RPMI7951 (cell line): Measurements from ENCODE around the gene PCDHA5. TPM values are rescaled to one million over a fixed set of nuclear protein-coding genes. Genes with fewer than 3 reads are reported as not detected.
"Not testable (repeated sequence)": the region's sequence is repeated elsewhere in the genome, so short reads cannot be mapped to it uniquely, and the experiment has no call there.

ENCODE experiments used
- DNase-seq: peaks from one replicate; pipeline ENCODE4 v3.0.0-alpha.2; 2012; ENCODE audit warnings: low read depth
- total RNA-seq: library from RNA; depleted of rRNA; stranded (reverse); fragments of >200 nt; shearing (Covaris generic); gene quantifications from 2 replicates; pipeline ENCODE4 v1.2.3, GENCODE V29; 2014

PCDHA5 gene
- total RNA-seq, 1 experiment from 2014 or later: 0.12 TPM

DNA sequence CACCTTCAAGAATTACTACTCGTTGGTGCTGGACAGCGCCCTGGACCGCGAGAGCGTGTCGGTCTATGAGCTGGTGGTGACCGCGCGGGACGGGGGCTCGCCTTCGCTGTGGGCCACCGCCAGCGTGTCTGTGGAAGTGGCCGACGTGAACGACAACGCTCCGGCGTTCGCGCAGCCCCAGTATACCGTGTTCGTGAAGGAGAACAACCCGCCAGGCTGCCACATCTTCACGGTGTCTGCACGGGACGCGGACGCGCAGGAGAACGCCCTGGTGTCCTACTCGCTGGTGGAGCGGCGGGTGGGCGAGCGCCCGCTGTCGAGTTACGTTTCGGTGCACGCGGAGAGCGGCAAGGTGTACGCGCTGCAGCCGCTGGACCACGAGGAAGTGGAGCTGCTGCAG is 1.6 kb downstream of the PCDHA5 start:
- not testable (repeated sequence) for DNase-seq

DNA sequence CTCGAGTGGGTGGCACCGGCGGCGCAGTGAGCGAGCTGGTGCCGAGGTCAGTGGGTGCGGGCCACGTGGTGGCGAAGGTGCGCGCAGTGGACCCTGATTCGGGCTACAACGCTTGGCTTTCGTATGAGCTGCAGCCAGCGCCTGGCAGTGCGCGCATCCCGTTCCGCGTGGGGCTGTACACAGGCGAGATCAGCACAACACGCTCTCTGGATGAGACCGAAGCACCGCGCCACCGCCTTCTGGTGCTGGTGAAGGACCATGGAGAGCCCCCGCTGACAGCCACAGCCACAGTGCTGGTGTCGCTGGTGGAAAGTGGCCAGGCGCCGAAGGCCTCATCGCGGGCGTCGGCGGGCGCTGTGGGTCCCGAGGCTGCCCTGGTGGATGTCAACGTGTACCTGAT is 2.1 kb downstream of the PCDHA5 start:
- no peak for DNase-seq

DNA sequence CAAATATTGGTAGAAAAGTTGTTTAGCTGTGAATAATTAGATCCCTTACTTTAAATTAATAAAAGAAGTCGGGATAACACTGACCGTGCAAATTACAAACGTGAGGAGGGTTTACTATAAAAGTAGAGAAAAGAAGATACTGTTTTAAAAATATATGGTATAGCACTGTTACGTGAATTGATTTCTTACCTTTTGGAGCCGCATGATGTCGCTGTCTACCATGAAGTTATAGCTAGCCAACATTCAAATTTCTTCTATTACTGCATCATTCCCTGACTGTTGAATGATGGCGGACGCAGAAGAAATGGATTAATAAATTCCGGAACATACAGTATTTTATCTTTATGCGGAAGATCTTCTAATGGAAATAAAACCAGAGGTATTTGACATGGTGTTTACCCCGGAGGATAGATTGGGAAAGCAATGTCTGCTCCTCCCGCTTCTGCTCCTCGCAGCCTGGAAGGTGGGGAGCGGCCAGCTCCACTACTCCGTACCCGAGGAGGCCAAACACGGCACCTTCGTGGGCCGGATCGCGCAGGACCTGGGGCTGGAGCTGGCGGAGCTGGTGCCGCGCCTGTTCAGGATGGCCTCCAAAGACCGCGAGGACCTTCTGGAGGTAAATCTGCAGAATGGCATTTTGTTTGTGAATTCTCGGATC is 6.4 kb downstream of the PCDHA5 start, which contains the start of gene PCDHA6:
PCDHA6 (plus strand) TSS at position 257 of the 658 bp plus-strand sequence; CDS start at position 389, 132 bp downstream.
- DNase-seq: no peak

DNA sequence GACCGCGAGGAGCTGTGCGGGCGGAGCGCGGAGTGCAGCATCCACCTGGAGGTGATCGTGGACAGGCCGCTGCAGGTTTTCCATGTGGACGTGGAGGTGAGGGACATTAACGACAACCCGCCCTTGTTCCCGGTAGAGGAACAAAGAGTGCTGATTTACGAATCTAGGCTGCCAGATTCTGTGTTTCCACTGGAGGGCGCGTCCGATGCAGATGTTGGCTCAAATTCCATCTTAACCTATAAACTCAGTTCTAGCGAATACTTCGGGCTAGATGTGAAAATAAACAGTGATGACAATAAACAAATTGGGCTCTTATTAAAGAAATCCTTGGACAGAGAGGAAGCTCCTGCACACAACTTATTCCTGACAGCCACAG is 6.9 kb downstream of the PCDHA5 start:
- no peak for DNase-seq

DNA sequence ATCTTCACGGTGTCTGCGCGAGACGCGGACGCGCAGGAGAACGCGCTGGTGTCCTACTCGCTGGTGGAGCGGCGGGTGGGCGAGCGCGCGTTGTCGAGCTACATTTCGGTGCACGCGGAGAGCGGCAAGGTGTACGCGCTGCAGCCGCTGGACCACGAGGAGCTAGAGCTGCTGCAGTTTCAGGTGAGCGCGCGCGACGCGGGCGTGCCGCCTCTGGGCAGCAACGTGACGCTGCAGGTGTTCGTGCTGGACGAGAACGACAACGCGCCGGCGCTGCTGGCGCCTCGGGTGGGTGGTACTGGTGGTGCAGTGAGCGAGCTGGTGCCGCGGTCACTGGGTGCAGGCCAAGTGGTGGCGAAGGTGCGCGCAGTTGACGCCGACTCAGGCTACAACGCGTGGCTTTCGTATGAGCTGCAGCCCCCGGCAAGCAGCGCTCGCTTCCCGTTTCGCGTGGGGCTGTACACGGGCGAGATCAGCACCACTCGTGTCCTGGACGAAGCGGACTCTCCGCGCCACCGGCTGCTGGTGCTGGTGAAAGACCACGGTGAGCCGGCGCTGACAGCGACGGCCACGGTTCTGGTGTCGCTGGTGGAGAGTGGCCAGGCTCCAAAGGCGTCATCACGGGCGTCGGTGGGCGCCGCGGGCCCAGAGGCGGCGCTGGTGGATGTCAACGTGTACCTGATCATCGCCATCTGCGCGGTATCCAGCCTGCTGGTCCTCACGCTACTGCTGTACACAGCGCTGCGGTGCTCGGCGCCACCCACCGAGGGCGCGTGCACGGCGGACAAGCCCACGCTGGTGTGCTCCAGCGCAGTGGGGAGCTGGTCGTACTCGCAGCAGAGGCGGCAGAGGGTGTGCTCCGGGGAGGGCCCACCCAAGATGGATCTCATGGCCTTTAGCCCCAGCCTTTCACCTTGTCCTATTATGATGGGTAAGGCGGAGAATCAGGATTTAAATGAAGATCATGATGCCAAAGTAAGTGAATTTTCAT is 8.4 kb downstream of the PCDHA5 start:
- not testable (repeated sequence) for DNase-seq

DNA sequence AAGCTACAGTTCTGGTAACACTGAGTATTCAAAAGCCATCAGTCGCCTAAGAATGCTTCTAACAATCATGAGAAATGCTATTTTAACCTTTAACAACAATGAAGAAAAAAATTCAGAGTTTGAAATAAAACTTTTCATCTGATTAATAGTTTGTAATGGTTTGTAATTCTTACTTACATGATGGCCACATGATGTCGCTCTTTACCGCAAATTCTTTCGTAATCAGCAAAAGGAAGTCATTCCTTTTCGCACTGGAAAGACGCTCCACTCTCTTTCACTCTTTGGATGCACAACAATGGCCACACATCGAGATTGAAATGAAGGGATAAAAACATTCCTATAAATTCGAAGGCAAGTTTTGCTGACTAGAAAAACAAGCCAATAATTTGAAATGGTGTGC is 12.6 kb downstream of the PCDHA5 start, which contains the start of gene PCDHA7:
PCDHA7 (plus strand) TSS at position 277 of the 400 bp plus-strand sequence; CDS start at position 392, 115 bp downstream.
- DNase-seq: peak; percentile 62

DNA sequence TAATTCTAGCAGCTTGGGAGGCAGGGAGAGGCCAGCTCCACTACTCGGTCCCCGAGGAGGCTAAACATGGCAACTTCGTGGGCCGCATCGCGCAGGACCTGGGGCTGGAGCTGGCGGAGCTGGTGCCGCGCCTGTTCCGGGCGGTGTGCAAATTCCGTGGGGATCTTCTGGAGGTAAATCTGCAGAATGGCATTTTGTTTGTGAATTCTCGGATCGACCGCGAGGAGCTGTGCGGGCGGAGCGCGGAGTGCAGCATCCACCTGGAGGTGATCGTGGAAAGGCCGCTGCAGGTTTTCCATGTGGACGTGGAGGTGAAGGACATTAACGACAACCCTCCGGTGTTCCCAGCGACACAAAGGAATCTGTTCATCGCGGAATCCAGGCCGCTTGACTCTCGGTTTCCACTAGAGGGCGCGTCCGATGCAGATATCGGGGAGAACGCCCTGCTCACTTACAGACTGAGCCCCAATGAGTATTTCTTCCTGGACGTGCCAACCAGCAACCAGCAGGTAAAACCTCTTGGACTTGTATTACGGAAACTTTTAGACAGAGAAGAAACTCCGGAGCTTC is 13.1 kb downstream of the PCDHA5 start:
- not testable (repeated sequence) for DNase-seq

DNA sequence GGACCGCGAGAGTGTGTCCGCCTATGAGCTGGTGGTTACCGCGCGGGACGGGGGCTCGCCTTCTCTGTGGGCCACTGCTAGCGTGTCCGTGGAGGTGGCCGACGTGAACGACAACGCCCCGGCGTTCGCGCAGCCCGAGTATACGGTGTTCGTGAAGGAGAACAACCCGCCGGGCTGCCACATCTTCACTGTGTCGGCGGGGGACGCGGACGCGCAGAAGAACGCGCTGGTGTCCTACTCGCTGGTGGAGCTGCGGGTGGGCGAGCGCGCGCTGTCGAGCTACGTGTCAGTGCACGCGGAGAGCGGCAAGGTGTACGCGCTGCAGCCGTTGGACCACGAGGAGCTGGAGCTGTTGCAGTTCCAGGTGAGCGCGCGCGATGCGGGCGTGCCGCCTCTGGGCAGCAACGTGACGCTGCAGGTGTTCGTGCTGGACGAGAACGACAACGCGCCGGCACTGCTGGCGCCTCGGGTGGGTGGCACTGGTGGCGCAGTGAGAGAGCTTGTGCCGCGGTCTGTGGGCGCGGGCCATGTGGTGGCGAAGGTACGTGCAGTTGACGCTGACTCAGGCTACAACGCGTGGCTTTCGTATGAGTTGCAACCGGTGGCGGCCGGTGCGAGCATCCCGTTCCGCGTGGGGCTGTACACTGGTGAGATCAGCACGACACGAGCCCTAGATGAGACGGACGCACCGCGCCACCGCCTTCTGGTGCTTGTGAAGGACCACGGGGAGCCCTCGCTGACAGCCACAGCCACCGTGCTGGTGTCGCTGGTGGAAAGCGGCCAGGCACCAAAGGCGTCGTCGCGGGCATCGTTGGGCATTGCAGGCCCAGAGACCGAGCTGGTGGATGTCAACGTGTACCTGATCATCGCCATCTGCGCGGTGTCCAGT is 14.5 kb downstream of the PCDHA5 start:
- DNase-seq: no peak

DNA sequence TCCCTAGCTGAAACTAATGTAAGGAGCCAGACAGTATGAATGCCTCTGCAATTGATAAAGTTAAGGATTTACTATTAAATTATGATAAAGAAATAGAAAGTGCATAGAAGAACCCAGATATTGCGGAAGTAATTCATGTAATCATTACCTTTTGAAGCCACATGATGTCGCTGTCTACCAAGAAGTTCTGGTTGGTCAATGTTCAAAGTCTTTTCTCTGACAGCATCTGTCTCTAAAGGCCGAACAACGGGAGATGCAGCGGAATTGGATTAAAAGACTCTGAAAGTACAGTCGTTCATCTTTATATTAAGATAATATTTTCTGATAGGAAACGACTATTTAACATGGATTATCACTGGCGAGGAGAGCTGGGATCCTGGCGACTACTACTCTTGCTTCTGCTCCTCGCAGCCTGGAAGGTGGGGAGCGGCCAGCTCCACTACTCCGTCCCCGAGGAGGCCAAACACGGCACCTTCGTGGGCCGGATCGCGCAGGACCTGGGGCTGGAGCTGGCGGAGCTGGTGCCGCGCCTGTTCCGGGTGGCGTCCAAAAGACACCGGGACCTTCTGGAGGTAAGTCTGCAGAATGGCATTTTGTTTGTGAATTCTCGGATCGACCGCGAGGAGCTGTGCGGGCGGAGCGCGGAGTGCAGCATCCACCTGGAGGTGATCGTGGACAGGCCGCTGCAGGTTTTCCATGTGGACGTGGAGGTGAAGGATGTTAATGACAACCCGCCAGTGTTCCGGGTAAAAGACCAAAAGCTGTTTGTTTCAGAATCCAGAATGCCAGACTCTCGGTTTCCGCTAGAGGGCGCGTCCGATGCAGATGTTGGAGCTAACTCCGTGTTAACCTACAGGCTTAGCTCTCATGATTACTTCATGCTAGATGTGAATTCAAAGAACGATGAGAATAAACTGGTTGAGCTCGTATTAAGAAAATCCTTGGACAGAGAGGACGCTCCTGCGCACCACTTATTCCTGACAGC is 19.9 kb downstream of the PCDHA5 start, which contains the start of gene PCDHA8:
PCDHA8 (plus strand) TSS at position 210 of the 985 bp plus-strand sequence; CDS start at position 345, 135 bp downstream.
- peak; percentile 34 for DNase-seq

DNA sequence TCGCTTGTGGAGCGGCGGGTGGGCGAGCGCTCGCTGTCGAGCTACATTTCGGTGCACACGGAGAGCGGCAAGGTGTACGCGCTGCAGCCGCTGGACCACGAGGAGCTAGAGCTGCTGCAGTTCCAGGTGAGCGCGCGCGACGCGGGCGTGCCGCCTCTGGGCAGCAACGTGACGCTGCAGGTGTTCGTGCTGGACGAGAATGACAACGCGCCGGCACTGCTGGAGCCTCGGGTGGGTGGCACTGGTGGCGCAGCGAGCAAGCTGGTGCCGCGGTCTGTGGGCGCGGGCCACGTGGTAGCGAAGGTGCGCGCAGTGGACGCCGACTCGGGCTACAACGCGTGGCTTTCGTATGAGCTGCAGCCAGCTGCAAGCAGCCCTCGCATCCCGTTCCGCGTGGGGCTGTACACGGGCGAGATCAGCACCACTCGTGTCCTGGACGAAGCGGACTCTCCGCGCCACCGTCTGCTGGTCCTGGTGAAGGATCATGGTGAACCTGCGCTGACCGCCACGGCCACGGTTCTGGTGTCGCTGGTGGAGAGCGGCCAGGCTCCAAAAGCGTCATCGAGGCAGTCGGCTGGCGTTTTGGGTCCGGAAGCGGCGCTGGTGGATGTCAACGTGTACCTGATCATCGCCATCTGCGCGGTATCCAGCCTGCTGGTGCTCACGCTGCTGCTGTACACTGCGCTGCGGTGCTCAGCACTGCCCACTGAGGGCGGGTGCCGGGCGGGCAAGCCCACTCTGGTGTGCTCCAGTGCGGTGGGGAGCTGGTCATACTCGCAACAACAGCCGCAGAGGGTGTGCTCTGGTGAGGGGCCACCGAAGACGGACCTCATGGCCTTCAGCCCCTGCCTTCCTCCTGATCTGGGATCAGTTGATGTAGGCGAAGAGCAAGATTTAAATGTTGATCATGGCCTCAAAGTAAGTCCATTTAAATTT is 21.7 kb downstream of the PCDHA5 start:
- no peak for DNase-seq

DNA sequence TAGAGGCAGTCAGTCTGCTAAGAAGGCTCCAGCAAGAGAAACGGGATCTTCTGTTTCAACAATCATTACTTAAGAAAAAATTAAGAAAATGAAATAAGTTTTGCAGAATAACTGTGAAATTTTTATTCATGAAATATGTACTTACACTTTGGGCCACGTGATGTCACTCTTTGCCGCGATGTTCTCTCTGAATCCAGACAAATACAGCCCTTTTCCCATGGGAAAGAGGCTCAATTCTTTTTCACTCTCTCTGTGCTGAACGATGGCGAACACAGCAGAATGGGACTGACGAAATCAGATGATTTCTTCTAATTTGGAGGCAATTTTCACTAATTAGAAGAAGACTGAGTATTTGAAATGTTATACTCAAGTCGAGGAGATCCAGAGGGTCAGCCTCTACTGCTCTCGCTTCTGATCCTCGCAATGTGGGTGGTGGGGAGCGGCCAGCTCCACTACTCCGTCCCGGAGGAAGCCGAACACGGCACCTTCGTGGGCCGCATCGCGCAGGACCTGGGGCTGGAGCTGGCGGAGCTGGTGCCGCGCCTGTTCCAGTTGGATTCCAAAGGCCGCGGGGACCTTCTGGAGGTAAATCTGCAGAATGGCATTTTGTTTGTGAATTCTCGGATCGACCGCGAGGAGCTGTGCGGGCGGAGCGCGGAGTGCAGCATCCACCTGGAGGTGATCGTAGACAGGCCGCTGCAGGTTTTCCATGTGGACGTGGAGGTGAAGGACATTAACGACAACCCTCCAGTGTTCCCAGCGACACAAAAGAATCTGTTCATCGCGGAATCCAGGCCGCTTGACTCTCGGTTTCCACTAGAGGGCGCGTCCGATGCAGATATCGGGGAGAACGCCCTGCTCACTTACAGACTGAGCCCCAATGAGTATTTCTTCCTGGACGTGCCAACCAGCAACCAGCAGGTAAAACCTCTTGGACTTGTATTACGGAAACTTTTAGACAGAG is 27.0 kb downstream of the PCDHA5 start, which contains the start of gene PCDHA9:
PCDHA9 (plus strand) TSS at position 244 of the 964 bp plus-strand sequence; CDS start at position 358, 114 bp downstream.
- DNase-seq: not testable (repeated sequence)

DNA sequence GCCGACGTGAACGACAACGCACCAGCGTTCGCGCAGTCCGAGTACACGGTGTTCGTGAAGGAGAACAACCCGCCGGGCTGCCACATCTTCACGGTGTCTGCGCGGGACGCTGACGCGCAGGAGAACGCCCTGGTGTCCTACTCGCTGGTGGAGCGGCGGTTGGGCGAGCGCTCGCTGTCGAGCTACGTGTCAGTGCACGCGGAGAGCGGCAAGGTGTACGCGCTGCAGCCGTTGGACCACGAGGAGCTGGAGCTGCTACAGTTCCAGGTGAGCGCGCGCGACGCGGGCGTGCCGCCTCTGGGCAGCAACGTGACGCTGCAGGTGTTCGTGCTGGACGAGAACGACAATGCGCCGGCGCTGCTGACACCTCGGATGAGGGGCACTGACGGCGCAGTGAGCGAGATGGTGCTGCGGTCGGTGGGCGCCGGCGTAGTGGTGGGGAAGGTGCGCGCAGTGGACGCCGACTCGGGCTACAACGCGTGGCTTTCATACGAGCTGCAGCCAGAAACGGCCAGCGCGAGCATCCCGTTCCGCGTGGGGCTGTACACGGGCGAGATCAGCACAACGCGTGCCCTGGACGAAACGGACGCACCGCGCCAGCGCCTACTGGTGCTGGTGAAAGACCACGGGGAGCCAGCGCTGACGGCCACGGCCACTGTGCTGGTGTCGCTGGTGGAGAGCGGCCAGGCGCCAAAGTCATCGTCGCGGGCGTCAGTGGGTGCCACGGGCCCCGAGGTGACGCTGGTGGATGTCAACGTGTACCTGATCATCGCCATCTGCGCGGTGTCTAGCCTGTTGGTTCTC is 28.6 kb downstream of the PCDHA5 start:
- not testable (repeated sequence) for DNase-seq

DNA sequence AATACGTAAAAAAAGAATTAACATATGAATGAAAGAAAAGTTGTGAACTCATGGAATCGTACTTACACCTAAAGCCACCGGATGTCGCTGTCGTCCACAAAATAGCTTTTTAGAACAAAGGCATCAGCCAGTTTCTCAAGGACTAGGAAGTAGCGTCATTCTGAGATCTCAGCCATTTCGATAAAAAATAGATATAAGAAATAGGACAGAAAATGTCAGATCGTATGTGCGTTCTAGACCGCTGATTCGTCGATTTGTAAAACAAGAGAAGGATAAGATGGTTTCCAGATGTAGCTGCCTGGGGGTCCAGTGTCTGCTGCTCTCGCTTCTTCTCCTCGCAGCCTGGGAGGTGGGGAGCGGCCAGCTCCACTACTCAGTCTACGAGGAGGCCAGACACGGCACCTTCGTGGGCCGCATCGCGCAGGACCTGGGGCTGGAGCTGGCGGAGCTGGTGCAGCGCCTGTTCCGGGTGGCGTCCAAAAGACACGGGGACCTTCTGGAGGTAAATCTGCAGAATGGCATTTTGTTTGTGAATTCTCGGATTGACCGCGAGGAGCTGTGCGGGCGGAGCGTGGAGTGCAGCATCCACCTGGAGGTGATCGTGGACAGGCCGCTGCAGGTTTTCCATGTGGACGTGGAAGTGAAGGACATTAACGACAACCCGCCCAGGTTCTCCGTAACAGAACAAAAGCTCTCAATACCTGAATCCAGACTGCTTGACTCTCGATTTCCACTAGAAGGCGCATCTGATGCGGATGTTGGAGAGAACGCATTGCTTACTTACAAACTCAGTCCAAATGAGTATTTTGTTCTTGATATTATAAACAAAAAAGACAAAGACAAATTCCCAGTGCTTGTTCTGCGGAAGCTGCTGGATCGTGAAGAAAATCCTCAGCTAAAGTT is 34.6 kb downstream of the PCDHA5 start, which contains the start of gene PCDHA10:
PCDHA10 (plus strand) TSS at position 126 of the 903 bp plus-strand sequence; CDS start at position 278, 152 bp downstream.
- no peak for DNase-seq

DNA sequence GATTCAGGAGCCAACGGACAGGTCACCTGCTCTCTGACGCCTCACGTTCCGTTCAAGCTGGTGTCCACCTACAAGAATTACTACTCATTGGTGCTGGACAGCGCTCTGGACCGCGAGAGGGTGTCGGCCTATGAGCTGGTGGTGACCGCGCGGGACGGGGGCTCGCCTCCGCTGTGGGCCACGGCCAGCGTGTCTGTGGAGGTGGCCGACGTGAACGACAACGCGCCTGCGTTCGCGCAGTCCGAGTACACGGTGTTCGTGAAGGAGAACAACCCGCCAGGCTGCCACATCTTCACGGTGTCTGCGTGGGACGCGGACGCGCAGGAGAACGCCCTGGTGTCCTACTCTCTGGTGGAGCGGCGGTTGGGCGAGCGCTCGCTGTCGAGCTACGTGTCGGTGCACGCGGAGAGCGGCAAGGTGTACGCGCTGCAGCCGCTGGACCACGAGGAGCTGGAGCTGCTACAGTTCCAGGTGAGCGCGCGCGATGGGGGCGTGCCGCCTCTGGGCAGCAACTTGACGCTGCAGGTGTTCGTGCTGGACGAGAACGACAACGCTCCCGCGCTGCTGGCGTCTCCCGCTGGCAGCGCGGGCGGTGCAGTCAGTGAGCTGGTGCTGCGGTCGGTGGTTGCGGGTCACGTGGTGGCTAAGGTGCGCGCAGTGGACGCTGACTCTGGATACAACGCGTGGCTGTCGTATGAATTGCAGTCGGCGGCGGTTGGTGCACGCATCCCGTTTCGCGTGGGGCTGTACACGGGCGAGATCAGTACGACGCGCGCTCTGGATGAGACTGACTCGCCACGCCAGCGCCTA is 36.0 kb downstream of the PCDHA5 start:
- DNase-seq: no peak

DNA sequence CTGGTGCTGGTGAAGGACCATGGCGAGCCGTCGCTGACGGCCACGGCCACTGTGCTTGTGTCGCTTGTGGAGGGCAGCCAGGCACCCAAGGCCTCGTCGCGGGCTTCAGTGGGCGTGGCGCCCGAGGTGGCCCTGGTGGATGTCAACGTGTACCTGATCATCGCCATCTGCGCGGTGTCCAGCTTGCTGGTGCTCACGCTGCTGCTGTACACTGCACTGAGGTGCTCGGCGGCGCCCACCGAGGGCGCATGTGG is 36.5 kb downstream of the PCDHA5 start:
- DNase-seq: no peak
